Heart left ventricle (tissue), 16 donors: Measurements from ENCODE around the gene MDP1. TPM values are rescaled to one million over a fixed set of nuclear protein-coding genes. Genes with fewer than 3 reads are reported as not detected.

ENCODE experiments used
- ATAC-seq, 4 donors: fragments of 200-7000 bp; cut with Tn5 transposase; one replicate each; pipeline ENCODE4 v1.9.1; 2020 to 2022; ENCODE audit warnings: moderate library complexity in 4 of 4, mild to moderate bottlenecking in 3 of 4, moderate number of reproducible peaks in 1 of 4
- DNase-seq, 5 donors: peaks; one replicate each; pipeline ENCODE4 v3.0.0-alpha.2; 2020
- H3K27ac ChIP-seq, 12 donors: fragments of 200-600 bp; sonication (generic) in 4 of 12; one replicate each; pipeline versions ENCODE4 v1.5.0 to v1.8.0; 2016 to 2022; ENCODE audit warnings: mild to moderate bottlenecking in 2 of 12
- H3K27me3 ChIP-seq, 9 donors: fragments of 200-600 bp; sonication (generic) in 2 of 9; one replicate each; pipeline versions ENCODE4 v1.5.1 to v1.8.0; 2016 to 2022; ENCODE audit warnings: mild to moderate bottlenecking in 3 of 9
- H3K36me3 ChIP-seq, 9 donors: fragments of 200-600 bp; sonication (generic) in 2 of 9; one replicate each; pipeline versions ENCODE4 v1.5.0 to v1.8.0; 2018 to 2022; ENCODE audit warnings: mild to moderate bottlenecking in 2 of 9
- H3K4me1 ChIP-seq, 12 donors: fragments of 200-600 bp; sonication (generic) in 4 of 12; one replicate each; pipeline versions ENCODE4 v1.5.0 to v1.8.0; 2016 to 2022; ENCODE audit warnings: mild to moderate bottlenecking in 3 of 12
- H3K4me3 ChIP-seq, 12 donors: fragments of 200-600 bp; sonication (generic) in 4 of 12; one replicate each; pipeline versions ENCODE4 v1.5.0 to v1.8.0; 2017 to 2022; ENCODE audit warnings: mild to moderate bottlenecking in 9 of 12, moderate library complexity in 4 of 12
- H3K9me3 ChIP-seq, 12 donors: fragments of 200-600 bp; sonication (generic) in 4 of 12; one replicate each; pipeline versions ENCODE4 v1.5.0 to v1.8.0; 2016 to 2022; ENCODE audit warnings: mild to moderate bottlenecking in 1 of 12
- POLR2A ChIP-seq, 2 donors: fragments of 450-650 bp; IDR thresholded peaks; one replicate each; pipeline ENCODE4 v1.6.1; 2017; ENCODE audit warnings: antibody characterized with exemption in 2 of 2, mild to moderate bottlenecking in 2 of 2, moderate library complexity in 2 of 2
- WGBS, 4 donors: extraction: QIAGEN DNeasy Blood & Tissue Kit in 2 of 4; methylation state at CpG; one replicate each; pipeline versions ENCODE4 v1.1.5 to v1.1.7; 2013 to 2018; 5-methylcytosine and 5-hydroxymethylcytosine counted together
- intact Hi-C, 10 donors: fragments of 100-400 bp; cut with DNase I; formaldehyde crosslinking; loops; one replicate each; pipeline versions ENCODE4 v1.11.1 to v1.14.2; 2022
- polyA plus RNA-seq, 2 donors: library from polyadenylated mRNA; stranded (reverse); fragments of 200-250 nt; gene quantifications; one replicate each; pipeline ENCODE4 v1.2.3, GENCODE V29; 2013
- total RNA-seq, 9 donors: library from RNA; depleted of rRNA in 2 of 9; stranded (reverse); fragments of >200 nt in 2 of 9; fragmentation: NEBNext Ultra II Directional in 3 of 9; extraction: Animal tissue kit (Norgen Biotek cat#: 25700) in 3 of 9; gene quantifications; one replicate each; pipeline versions ENCODE4 v1.1.0 to v1.2.4, GENCODE V29; 2016 to 2023
- TF ChIP-seq, protein P1 (sequence below), 12 donors: fragments of 200-600 bp; sonication (generic) in 4 of 12; IDR thresholded peaks; one replicate each; pipeline versions ENCODE4 v1.5.0 to v1.8.0; 2018 to 2022; ENCODE audit warnings: antibody characterized with exemption in 12 of 12, mild to moderate bottlenecking in 5 of 12
- donor health status: ischemic (EF 13 %, LVEDD 7.1; RV severe dilation, severe dysfunction).
- donor health status: healthy with polysubstance abuse.
- donor health status: DM: no; HTN: yes; CAD: no.
- donor health status: DM: no; HTN: no; CAD: no.
- donor health status: ischemic (EF 25% LVEDD 6.9; RV normal size, moderate dysfunction).
- donor health status: ischemic (EF 25% LVEDD 5.7; RV mildly dilated, moderate dysfunction).
- donor health status: healthy.
- donor health status: DM: yes; HTN: yes; CAD: no.
- donor health status: ischemic (EF 35%, LVEDD 5.7; RV mildly dilated, moderate dysfunction).
- donor health status: nonischemic (EF 11% LVEDD 7.7; RV severe dilation, severe dysfunction).
- donor health status: DM: yes; HTN: yes; CAD: no.
- donor health status: PGD.
- donor health status: ischemic (EF 29% LVEDD 5.4; RV normal size, mild dysfunction).
- donor health status: nonischemic (EF 23%, LVEDD 6.1; RV moderate dilation, normal function).

MDP1 gene
- total and polyA plus RNA-seq, 11 donors: 12.8 to 26.5 (median 16.1) TPM

DNA sequence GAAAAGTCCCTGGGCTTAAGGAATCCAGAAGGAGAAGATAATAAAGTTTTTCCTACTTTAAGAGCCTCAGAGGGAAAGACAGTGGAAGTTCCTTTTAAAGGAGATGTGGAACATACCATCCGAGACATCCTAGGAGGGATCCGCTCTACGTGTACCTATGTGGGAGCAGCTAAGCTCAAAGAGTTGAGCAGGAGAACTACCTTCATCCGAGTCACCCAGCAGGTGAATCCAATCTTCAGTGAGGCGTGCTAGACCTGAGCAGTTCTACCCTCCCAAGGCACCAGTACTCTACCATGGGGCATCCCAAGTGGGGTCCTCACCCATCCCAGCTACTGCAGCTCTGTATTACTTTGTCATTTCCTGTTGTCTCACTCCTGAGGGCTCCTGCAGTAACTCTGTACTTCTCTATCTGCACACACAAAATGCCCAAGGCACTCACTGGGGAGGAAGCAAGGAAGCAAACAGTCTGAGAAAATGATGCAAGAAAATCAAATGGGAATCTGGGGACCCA is 22.7 kb upstream of the MDP1 start:
- Histone ChIP-seq H3K27me3 (no peaks in the 10 kb centered on the region), H3K27ac (peak overlapping the region in 1 of 12 donors; percentile 100), H3K9me3 (no peaks in the 10 kb centered on the region), H3K4me3 (no peak overlapping the region), H3K4me1 (peaks cover 18 to 74% (median 56%) of the 10 kb centered on the region in 12 donors), H3K36me3 (peaks cover 0 to 78% (median 74%) of the 10 kb centered on the region in 9 donors)
- DNase-seq (no peak), ATAC-seq (no peak)
- TF ChIP-seq, protein P1, sequence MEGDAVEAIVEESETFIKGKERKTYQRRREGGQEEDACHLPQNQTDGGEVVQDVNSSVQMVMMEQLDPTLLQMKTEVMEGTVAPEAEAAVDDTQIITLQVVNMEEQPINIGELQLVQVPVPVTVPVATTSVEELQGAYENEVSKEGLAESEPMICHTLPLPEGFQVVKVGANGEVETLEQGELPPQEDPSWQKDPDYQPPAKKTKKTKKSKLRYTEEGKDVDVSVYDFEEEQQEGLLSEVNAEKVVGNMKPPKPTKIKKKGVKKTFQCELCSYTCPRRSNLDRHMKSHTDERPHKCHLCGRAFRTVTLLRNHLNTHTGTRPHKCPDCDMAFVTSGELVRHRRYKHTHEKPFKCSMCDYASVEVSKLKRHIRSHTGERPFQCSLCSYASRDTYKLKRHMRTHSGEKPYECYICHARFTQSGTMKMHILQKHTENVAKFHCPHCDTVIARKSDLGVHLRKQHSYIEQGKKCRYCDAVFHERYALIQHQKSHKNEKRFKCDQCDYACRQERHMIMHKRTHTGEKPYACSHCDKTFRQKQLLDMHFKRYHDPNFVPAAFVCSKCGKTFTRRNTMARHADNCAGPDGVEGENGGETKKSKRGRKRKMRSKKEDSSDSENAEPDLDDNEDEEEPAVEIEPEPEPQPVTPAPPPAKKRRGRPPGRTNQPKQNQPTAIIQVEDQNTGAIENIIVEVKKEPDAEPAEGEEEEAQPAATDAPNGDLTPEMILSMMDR (IDR thresholded peaks at IDR 0.05): no peak
- TF ChIP-seq POLR2A (IDR thresholded peaks at IDR 0.05): no peak
- 89 to 96% (median 92%) methylated on average over 5 of the region's 5 CpGs for WGBS, 4 donors
- intact Hi-C loops: no loop called here

DNA sequence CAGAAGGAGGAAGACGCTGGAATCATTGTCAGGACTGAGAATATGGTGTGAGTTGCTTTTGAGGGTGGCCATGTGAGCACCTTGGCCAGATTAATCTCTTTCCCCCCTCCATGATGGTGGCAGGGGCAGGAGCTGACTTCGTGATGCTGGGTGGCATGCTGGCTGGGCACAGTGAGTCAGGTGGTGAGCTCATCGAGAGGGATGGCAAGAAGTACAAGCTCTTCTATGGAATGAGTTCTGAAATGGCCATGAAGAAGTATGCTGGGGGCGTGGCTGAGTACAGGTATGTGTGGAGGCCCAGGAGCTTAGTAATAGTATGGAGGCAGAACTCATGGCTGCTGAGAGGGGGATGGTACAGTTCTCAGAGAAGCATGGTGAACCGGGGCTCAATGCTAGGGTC is 22.3 kb upstream of the MDP1 start:
- no peak for TF ChIP-seq POLR2A (IDR thresholded peaks at IDR 0.05)
- TF ChIP-seq, protein P1 (IDR thresholded peaks at IDR 0.05): no peak

DNA sequence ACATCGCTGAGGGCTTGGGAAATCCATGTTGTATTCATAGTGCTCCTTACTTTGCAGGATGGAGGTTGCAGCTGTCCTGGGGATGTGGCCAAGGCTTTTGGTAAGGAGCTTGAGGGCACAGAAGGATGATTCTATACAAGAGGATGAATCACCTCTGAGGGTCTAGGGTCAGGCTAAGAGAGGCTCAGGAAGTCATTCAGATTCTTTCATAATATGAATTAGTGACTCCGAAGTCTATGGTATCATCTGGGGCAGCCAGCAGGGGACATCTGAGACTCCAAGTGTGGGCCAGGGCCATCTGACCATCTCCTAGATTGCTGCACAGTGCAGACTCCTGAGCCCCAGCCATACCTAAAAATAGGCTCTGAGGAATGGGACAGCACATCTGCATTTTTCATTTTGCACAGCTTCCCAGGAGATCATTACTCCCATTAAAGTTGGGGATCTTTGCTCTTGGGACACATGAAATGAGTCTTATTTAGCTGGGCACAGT is 21.6 kb upstream of the MDP1 start:
- DNase-seq (no peak), ATAC-seq (no peak)
- TF ChIP-seq, protein P1 (IDR thresholded peaks at IDR 0.05): no peak
- no peak for TF ChIP-seq POLR2A (IDR thresholded peaks at IDR 0.05)
- intact Hi-C loops: no loop called here
- Histone ChIP-seq H3K4me3 (no peak overlapping the region), H3K9me3 (no peaks in the 10 kb centered on the region), H3K36me3 (peaks cover 0 to 78% (median 74%) of the 10 kb centered on the region in 9 donors), H3K4me1 (peaks cover 20 to 74% (median 56%) of the 10 kb centered on the region in 12 donors), H3K27ac (no peak overlapping the region), H3K27me3 (no peaks in the 10 kb centered on the region)
- WGBS, 4 donors: 80 to 92% (median 82%) methylated on average over 1 to 2 of the region's 2 CpGs

More for the DNA sequence above, 22.3 kb upstream of the MDP1 start:
- H3K9me3 ChIP-seq: no peaks in the 10 kb centered on the region
- H3K4me1 ChIP-seq: peaks cover 20 to 74% (median 56%) of the 10 kb centered on the region in 12 donors
- ATAC-seq (no peak), DNase-seq (no peak)
- H3K36me3 ChIP-seq: peaks cover 0 to 78% (median 74%) of the 10 kb centered on the region in 9 donors
- no peaks in the 10 kb centered on the region for H3K27me3 ChIP-seq
- no peak overlapping the region for H3K4me3 ChIP-seq
- WGBS, 4 donors: 71 to 89% (median 86%) methylated on average over 5 of the region's 5 CpGs
- intact Hi-C loops: no loop called here
- peak overlapping the region in 1 of 12 donors; percentile 3 for H3K27ac ChIP-seq

DNA sequence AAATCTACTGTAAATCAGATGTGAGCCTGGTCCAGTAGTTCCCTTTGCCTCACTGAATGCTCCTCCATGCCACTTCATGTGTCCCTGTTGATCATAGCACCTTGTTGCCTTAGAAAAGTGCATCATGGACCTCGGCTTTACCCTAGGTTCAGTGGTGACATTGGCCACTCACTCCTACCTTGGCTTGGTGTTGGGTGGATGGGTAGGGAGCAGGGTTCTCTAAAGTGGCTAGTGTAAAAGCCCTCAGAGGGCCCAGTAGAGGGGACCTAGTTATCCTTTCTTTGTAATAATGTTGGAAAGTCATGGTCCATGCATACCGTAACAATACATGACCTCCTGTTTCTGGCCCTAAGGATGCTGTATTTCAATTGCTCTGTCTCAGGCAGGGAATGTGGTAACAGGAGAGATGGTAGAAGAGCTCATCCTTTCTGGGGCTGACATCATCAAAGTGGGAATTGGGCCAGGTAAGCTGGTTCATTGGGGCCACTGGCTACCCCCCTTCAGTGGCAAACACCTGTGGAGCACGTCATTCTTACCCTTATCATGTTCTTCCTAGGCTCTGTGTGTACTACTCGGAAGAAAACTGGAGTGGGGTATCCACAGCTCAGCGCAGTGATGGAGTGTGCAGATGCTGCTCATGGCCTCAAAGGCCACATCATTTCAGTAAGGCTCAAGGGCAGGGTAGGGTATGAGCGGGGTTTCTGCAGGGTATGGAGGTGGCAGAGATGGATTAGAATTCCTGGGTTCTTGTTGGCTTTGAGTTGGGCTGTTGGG is 21.0 kb upstream of the MDP1 start:
- peaks cover 0 to 78% (median 74%) of the 10 kb centered on the region in 9 donors for H3K36me3 ChIP-seq
- H3K4me3 ChIP-seq: no peak overlapping the region
- TF ChIP-seq POLR2A (IDR thresholded peaks at IDR 0.05): no peak
- TF ChIP-seq, protein P1 (IDR thresholded peaks at IDR 0.05): no peak
- H3K4me1 ChIP-seq: peaks cover 20 to 74% (median 54%) of the 10 kb centered on the region in 12 donors
- H3K27me3 ChIP-seq: no peaks in the 10 kb centered on the region
- ATAC-seq: no peak
- intact Hi-C loops: no loop called here
- DNase-seq: no peak
- no peak overlapping the region for H3K27ac ChIP-seq
- no peaks in the 10 kb centered on the region for H3K9me3 ChIP-seq
- WGBS, 4 donors: 94 to 99% (median 97%) methylated on average over 6 of the region's 6 CpGs
